H1 (cell line): Measurements from ENCODE around the gene GADD45B. TPM values are rescaled to one million over a fixed set of nuclear protein-coding genes. Genes with fewer than 3 reads are reported as not detected.

Source experiments
- CHD1 ChIP-seq: IDR thresholded peaks from 2 replicates; pipeline ENCODE4 v1.6.1; 2012; ENCODE audit warnings: low read depth, low read length, improper control_type of control experiment
- CTBP2 ChIP-seq: IDR thresholded peaks from 2 replicates; pipeline ENCODE4 v1.7.0; 2011; ENCODE audit warnings: borderline replicate concordance, mild to moderate bottlenecking, moderate library complexity, mixed read lengths, low read length; ENCODE audit not compliant: insufficient read depth, insufficient read length
- RXRA ChIP-seq: IDR thresholded peaks from 2 replicates; pipeline ENCODE4 v1.6.1; 2011; ENCODE audit warnings: low read depth, mild to moderate bottlenecking, low read length, moderate library complexity; ENCODE audit not compliant: insufficient read depth
- SIRT6 ChIP-seq: IDR thresholded peaks from one replicate; pipeline ENCODE4 v1.7.1; 2012; ENCODE audit warnings: low read length, inconsistent platforms
- SRF ChIP-seq: IDR thresholded peaks from 2 replicates; pipeline ENCODE4 v1.6.1; 2011; ENCODE audit warnings: mild to moderate bottlenecking, low read depth, low read length, moderate library complexity
- YY1 ChIP-seq: IDR thresholded peaks from 2 replicates; pipeline ENCODE4 v1.6.1; 2011; ENCODE audit warnings: low read depth, mild to moderate bottlenecking, low read length
- polyA plus RNA-seq, 7 experiments: library from polyadenylated mRNA; depleted of rRNA in 3 of 7; stranded (reverse) in 5 of 7; unstranded in 2 of 7; fragments of >200 nt in 5 of 7; fragments of 200-250 nt in 2 of 7; gene quantifications; 1 replicate in 5 of 7; 2 replicates in 1 of 7; 4 replicates in 1 of 7; pipeline versions ENCODE4 v1.2.1 to v1.2.3, GENCODE V29; 2011 to 2013; ENCODE audit warnings: missing spikeins in 2 of 7, mixed read lengths in 2 of 7
- total RNA-seq: library from RNA; stranded (reverse); fragmentation: NEBNext Ultra II Directional; extraction: Animal tissue kit (Norgen Biotek cat#: 25700); gene quantifications from 2 replicates; pipeline ENCODE4 v1.2.1, GENCODE V29; 2021
- TF ChIP-seq, protein P1 (sequence below): IDR thresholded peaks from 2 replicates; pipeline ENCODE4 v1.6.1; 2012; ENCODE audit warnings: inconsistent platforms

Gene GADD45B
- total and polyA plus RNA-seq, 2 of the 8 experiments (the other 6 are each of a cell fraction or from before 2014, with no cell fraction given) = 7.4 to 11.4 TPM

- TF ChIP-seq CTBP2 = no peak
- TF ChIP-seq RXRA = no peak
- TF ChIP-seq YY1 = no peak
- no peak for TF ChIP-seq CHD1
- TF ChIP-seq, protein P1, sequence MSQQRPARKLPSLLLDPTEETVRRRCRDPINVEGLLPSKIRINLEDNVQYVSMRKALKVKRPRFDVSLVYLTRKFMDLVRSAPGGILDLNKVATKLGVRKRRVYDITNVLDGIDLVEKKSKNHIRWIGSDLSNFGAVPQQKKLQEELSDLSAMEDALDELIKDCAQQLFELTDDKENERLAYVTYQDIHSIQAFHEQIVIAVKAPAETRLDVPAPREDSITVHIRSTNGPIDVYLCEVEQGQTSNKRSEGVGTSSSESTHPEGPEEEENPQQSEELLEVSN = no peak
- TF ChIP-seq SRF = no peak
- no peak for TF ChIP-seq SIRT6
Measured at GRCh38 chr19:2507109-2507508, 31.2 kb downstream of the GADD45B start (continued).
